Stimulated activated effector memory CD8-positive, alpha-beta T cell treated with anti-CD3 and anti-CD28 coated beads, Interleukin-12 subunit alpha, Interleukin-12 subunit beta, amount 100 ng/mL, for 72 hours (primary cell): ENCODE measurements around the gene CLDN2.
"Not testable (repeated sequence)": the region's sequence is repeated elsewhere in the genome, so short reads cannot be mapped to it uniquely, and the experiment has no call there.

Experiments used
- ATAC-seq: fragments of 150-1000 bp; cut with Tn5 transposase; 2 replicates; pipeline ENCODE4 v1.10.0; 2021
- DNase-seq, 2 donors: peaks; one replicate each; pipeline ENCODE4 v3.0.0; 2021 to 2022; ENCODE audit warnings: low spot score in 2 of 2
- H3K27ac Mint-ChIP-seq: one replicate; pipeline ENCODE4 v1.8.0; 2022; ENCODE audit warnings: mild to moderate bottlenecking, mixed read lengths
- H3K36me3 Mint-ChIP-seq: one replicate; pipeline ENCODE4 v1.8.0; 2022; ENCODE audit warnings: mild to moderate bottlenecking, mixed read lengths
- H3K4me1 Mint-ChIP-seq: one replicate; pipeline ENCODE4 v1.8.0; 2022; ENCODE audit warnings: mixed read lengths
- H3K4me3 Mint-ChIP-seq: one replicate; pipeline ENCODE4 v1.8.0; 2022; ENCODE audit warnings: mild to moderate bottlenecking, mixed read lengths
- H3K9me3 Mint-ChIP-seq: one replicate; pipeline ENCODE4 v1.8.0; 2022; ENCODE audit warnings: mixed read lengths

The CLDN2 gene

GRCh38 chrX:106966547-106966946 is 46.3 kb downstream of the CLDN2 start:
- not testable (repeated sequence) for H3K9me3 Mint-ChIP-seq, ATAC-seq, H3K36me3 Mint-ChIP-seq, DNase-seq, H3K4me3 Mint-ChIP-seq, H3K4me1 Mint-ChIP-seq, H3K27ac Mint-ChIP-seq

- Mint-ChIP-seq H3K9me3 (no peaks in the 10 kb centered on the region), H3K4me1 (no peaks in the 10 kb centered on the region), H3K27ac (no peak overlapping the region), H3K36me3 (no peaks in the 10 kb centered on the region), H3K4me3 (no peak overlapping the region)
- ATAC-seq: no peak
- no peak for DNase-seq
These were observed 52.7 kb downstream of the CLDN2 start for GRCh38 chrX:106972896-106973295.

GRCh38 chrX:106973433-106974149 is 53.4 kb downstream of the CLDN2 start:
- DNase-seq: no peak
- Mint-ChIP-seq H3K36me3 (no peaks in the 10 kb centered on the region), H3K4me3 (no peak overlapping the region), H3K9me3 (no peaks in the 10 kb centered on the region), H3K27ac (no peak overlapping the region), H3K4me1 (no peaks in the 10 kb centered on the region)
- no peak for ATAC-seq

GRCh38 chrX:106976416-106976815 is 56.2 kb downstream of the CLDN2 start:
- Mint-ChIP-seq H3K4me1 (no peaks in the 10 kb centered on the region), H3K4me3 (no peak overlapping the region), H3K9me3 (no peaks in the 10 kb centered on the region), H3K36me3 (no peaks in the 10 kb centered on the region), H3K27ac (no peak overlapping the region)
- no peak for ATAC-seq
- DNase-seq: no peak
